ENCODE results near the gene SHISA7.

The SHISA7 gene

DNA sequence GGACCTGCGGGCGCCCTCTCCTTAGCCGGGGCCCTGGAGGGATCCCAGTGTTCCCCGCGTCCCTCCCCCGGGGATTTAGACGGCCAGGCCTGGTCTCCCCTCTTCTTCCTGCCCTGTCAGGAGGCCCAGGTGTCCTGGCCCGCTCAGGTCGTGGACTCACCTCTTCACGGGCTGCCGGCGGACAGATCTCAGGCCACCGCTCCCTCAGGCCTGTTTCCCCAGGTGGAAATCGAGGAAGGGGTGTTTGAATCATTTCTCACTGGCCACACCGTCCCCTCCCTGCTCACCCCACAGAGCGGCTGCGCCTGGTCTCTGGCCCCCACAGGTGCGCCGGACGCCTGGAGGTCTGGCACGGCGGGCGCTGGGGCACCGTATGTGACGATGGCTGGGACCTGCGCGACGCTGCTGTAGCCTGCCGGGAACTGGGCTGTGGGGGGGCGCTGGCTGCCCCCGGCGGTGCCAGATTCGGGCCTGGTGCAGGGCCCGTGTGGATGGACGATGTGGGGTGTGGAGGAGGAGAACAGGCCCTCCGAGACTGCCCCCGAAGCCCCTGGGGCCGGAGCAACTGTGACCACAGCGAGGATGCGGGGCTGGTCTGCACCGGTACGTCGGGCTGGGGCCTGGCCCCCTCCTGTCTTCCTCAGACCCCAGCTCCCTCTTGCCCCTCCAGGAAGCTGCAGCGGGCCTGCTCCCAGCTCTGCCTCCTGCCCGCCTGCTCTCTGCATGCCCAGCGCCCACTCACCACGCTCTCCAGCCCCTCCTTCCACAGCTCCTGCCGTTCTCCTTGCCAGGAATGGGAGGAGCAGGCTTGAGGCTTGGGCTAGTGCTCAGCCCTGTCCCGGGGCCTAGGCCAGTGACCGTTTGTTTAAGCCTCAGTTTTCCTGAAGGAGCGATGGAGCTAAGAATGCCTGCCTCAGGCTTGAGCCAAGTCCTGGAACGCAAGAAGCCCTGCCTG, 47.7 kb upstream of the SHISA7 start:
- H4K20me1 ChIP-seq (ENCODE audit: insufficient read depth, low read length) = no peaks in the 10 kb centered on the region
- H3K27ac ChIP-seq (ENCODE audit: low read depth, low read length, poor library complexity, severe bottlenecking) = no peak overlapping the region
- no peak overlapping the region for H3K4me3 ChIP-seq (ENCODE audit: low read depth, low read length, poor library complexity, severe bottlenecking)
- no peaks in the 10 kb centered on the region for H3F3A ChIP-seq (ENCODE audit: insufficient read depth, low read length)
- no peaks in the 10 kb centered on the region for H3K9me3 ChIP-seq (ENCODE audit: low read length)
- no peaks in the 10 kb centered on the region for H3K36me3 ChIP-seq (ENCODE audit: insufficient read depth, low read length)
- no peak overlapping the region for H2AFZ ChIP-seq (ENCODE audit: low read length)
- no peak overlapping the region for H3K4me2 ChIP-seq (ENCODE audit: low read length)
- peaks cover 1% of the 10 kb centered on the region for H3K4me1 ChIP-seq (ENCODE audit: insufficient read depth, low read length, severe bottlenecking)
- no peak overlapping the region for H3K9ac ChIP-seq (ENCODE audit: low read length)
- H3K27me3 ChIP-seq (ENCODE audit: insufficient read depth, low read length) = peaks cover 10% of the 10 kb centered on the region; the same call in 1 of the 2 replicates
- TF ChIP-seq, protein P1, sequence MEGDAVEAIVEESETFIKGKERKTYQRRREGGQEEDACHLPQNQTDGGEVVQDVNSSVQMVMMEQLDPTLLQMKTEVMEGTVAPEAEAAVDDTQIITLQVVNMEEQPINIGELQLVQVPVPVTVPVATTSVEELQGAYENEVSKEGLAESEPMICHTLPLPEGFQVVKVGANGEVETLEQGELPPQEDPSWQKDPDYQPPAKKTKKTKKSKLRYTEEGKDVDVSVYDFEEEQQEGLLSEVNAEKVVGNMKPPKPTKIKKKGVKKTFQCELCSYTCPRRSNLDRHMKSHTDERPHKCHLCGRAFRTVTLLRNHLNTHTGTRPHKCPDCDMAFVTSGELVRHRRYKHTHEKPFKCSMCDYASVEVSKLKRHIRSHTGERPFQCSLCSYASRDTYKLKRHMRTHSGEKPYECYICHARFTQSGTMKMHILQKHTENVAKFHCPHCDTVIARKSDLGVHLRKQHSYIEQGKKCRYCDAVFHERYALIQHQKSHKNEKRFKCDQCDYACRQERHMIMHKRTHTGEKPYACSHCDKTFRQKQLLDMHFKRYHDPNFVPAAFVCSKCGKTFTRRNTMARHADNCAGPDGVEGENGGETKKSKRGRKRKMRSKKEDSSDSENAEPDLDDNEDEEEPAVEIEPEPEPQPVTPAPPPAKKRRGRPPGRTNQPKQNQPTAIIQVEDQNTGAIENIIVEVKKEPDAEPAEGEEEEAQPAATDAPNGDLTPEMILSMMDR (IDR thresholded peaks at IDR 0.05; ENCODE audit: low read length) = no peak
- no peak for TF ChIP-seq EZH2 (IDR thresholded peaks at IDR 0.05; ENCODE audit: borderline replicate concordance, low read length)
- H3K79me2 ChIP-seq (ENCODE audit: insufficient read depth, low read length) = no peaks in the 10 kb centered on the region
- H3K9me2 ChIP-seq (ENCODE audit: low read depth, low read length) = no peaks in the 10 kb centered on the region

DNA sequence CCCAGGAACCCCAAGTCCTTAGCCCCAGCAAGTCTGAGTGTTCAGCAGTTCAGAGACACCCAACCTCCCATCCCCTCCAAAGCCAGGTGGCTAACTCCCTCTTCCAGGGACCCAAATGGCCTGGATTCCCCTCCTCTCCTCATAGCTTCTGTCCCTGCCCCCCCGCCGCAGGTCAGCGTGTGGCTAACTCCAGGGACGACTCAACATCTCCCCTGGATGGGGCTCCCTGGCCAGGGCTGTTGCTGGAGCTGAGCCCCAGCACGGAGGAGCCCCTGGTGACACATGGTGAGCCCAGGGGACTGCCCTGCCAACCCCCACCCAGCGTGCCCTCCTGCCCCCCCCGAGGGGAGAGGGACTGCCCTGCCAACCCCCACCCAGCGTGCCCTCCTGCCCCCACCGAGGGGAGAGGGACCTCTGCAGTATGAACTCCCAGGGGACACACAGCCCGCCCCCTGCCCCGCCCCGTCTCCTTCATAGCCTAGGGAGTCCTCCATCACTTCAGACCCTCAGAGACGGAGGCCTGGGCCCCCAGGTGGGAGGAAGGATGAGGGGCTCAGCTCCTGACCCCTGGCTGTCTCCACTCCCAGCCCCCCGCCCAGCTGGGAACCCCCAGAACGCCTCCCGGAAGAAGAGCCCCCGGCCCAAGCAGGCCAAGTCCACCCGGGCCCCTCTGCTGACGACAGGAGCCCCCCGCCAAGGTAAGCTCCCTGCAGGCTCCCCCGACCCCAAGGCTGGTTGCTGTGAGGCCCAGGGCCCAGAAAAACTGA, 46.8 kb upstream of the SHISA7 start:
- Histone ChIP-seq H3K79me2 (ENCODE audit: insufficient read depth, low read length) (no peaks in the 10 kb centered on the region), H3K9ac (ENCODE audit: low read length) (no peak overlapping the region), H3F3A (ENCODE audit: insufficient read depth, low read length) (no peaks in the 10 kb centered on the region), H3K9me3 (ENCODE audit: low read length) (no peaks in the 10 kb centered on the region), H4K20me1 (ENCODE audit: insufficient read depth, low read length) (no peaks in the 10 kb centered on the region), H3K9me2 (ENCODE audit: low read depth, low read length) (no peaks in the 10 kb centered on the region), H2AFZ (ENCODE audit: low read length) (no peak overlapping the region), H3K36me3 (ENCODE audit: insufficient read depth, low read length) (no peaks in the 10 kb centered on the region), H3K27me3 (ENCODE audit: insufficient read depth, low read length) (peaks cover 10% of the 10 kb centered on the region; the same call in 1 of the 2 replicates), H3K4me2 (ENCODE audit: low read length) (no peak overlapping the region), H3K27ac (ENCODE audit: low read depth, low read length, poor library complexity, severe bottlenecking) (no peak overlapping the region), H3K4me1 (ENCODE audit: insufficient read depth, low read length, severe bottlenecking) (peaks cover 8% of the 10 kb centered on the region), H3K4me3 (ENCODE audit: low read depth, low read length, poor library complexity, severe bottlenecking) (no peak overlapping the region)
- TF ChIP-seq, protein P1 (IDR thresholded peaks at IDR 0.05; ENCODE audit: low read length) = no peak
- TF ChIP-seq EZH2 (IDR thresholded peaks at IDR 0.05; ENCODE audit: borderline replicate concordance, low read length) = no peak

DNA sequence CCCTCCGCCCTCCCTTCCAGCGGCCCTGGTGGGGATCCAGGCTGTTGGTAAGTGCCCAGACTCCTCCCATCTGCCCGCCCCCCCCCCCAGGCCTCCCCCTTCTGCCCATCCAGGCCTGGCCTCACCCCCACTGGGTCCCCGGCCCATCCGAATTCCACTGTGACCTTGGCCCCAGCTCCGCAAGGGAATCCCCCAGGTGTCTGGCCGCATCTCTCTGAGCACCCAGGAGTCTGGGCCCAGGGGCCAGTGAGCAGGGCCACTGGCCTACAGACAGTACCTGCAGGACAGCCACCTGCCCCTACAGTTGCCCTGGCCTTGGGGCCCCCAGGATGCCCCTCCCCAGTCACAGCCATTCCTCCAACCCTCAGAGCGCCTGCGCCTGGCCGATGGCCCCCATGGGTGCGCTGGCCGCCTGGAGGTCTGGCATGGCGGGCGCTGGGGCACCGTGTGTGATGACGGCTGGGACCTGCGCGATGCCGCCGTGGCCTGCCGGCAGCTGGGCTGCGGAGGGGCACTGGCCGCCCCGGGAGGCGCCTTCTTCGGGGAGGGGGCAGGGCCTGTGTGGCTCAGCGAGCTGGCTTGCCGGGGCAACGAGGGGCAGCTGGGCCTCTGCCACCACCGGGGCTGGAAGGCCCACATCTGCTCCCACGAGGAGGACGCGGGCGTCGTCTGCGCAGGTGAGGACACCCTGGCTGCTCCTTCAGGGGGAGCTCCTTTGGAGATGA, 46.0 kb upstream of the SHISA7 start:
- no peak for TF ChIP-seq EZH2 (IDR thresholded peaks at IDR 0.05; ENCODE audit: borderline replicate concordance, low read length)
- TF ChIP-seq, protein P1 (IDR thresholded peaks at IDR 0.05; ENCODE audit: low read length) = no peak
- Histone ChIP-seq H3K4me1 (ENCODE audit: insufficient read depth, low read length, severe bottlenecking) (peaks cover 14% of the 10 kb centered on the region), H3K27ac (ENCODE audit: low read depth, low read length, poor library complexity, severe bottlenecking) (no peak overlapping the region), H3K9ac (ENCODE audit: low read length) (no peak overlapping the region), H3K9me2 (ENCODE audit: low read depth, low read length) (no peaks in the 10 kb centered on the region), H3K4me2 (ENCODE audit: low read length) (no peak overlapping the region), H3K27me3 (ENCODE audit: insufficient read depth, low read length) (peaks cover 10% of the 10 kb centered on the region; the same call in 1 of the 2 replicates), H3K79me2 (ENCODE audit: insufficient read depth, low read length) (no peaks in the 10 kb centered on the region), H3K4me3 (ENCODE audit: low read depth, low read length, poor library complexity, severe bottlenecking) (no peak overlapping the region), H2AFZ (ENCODE audit: low read length) (no peak overlapping the region), H3K36me3 (ENCODE audit: insufficient read depth, low read length) (no peaks in the 10 kb centered on the region), H3K9me3 (ENCODE audit: low read length) (no peaks in the 10 kb centered on the region), H4K20me1 (ENCODE audit: insufficient read depth, low read length) (no peaks in the 10 kb centered on the region), H3F3A (ENCODE audit: insufficient read depth, low read length) (no peaks in the 10 kb centered on the region)

Measured in OCI-LY1 (cell line).